Ascending aorta (tissue), 2 donors: ENCODE measurements around the gene BCAS4. TPM values are rescaled to one million over a fixed set of nuclear protein-coding genes. Genes with fewer than 3 reads are reported as not detected.
"Not testable (repeated sequence)": the region's sequence is repeated elsewhere in the genome, so short reads cannot be mapped to it uniquely, and the experiment has no call there.

Experiments
- DNase-seq, 2 donors: peaks; one replicate each; pipeline ENCODE4 v3.0.0-alpha.2; 2019; ENCODE audit warnings: low spot score in 2 of 2
- H3K27ac ChIP-seq, 2 donors: fragments of 200-600 bp; sonication (generic); one replicate each; pipeline ENCODE4 v1.5.1; 2016 to 2017; ENCODE audit warnings: mild to moderate bottlenecking in 1 of 2
- H3K27me3 ChIP-seq: fragments of 200-600 bp; sonication (generic); one replicate; pipeline ENCODE4 v1.5.1; 2017
- H3K36me3 ChIP-seq, 2 donors: fragments of 200-600 bp; sonication (generic); one replicate each; pipeline ENCODE4 v1.5.1; 2016
- H3K4me1 ChIP-seq, 2 donors: fragments of 200-600 bp; sonication (generic); one replicate each; pipeline ENCODE4 v1.5.1; 2016 to 2017; ENCODE audit warnings: mild to moderate bottlenecking in 1 of 2
- H3K4me3 ChIP-seq, 2 donors: fragments of 200-600 bp; sonication (generic); one replicate each; pipeline ENCODE4 v1.5.1; 2016 to 2017; ENCODE audit warnings: mild to moderate bottlenecking in 1 of 2
- H3K9me3 ChIP-seq, 2 donors: fragments of 200-600 bp; sonication (generic); one replicate each; pipeline ENCODE4 v1.5.1; 2016
- intact Hi-C: fragments of 100-400 bp; cut with DNase I; formaldehyde crosslinking; loops from one replicate; pipeline ENCODE4 v1.15.1; 2023
- total RNA-seq: library from RNA; depleted of rRNA; stranded (reverse); fragments of >200 nt; gene quantifications from one replicate; pipeline ENCODE4 v1.1.0, GENCODE V29; 2016
- TF ChIP-seq, protein P1 (sequence below), 3 experiments: fragments of 200-600 bp in 2 of 3; fragments of 450-650 bp in 1 of 3; sonication (generic) in 2 of 3; IDR thresholded peaks; one replicate each; pipeline ENCODE4 v1.5.1; 2016 to 2019; ENCODE audit warnings: antibody characterized with exemption in 3 of 3, mild to moderate bottlenecking in 1 of 3, moderate library complexity in 1 of 3

The BCAS4 gene
- total RNA-seq, 1 donor from 2014 or later, result 0.85 TPM

- no peak overlapping the region for H3K4me3 ChIP-seq
- intact Hi-C loops, result no loop called here
- H3K4me1 ChIP-seq, result peaks cover 2 to 16% of the 10 kb centered on the region in 2 donors
- H3K9me3 ChIP-seq, result no peaks in the 10 kb centered on the region
- no peaks in the 10 kb centered on the region for H3K36me3 ChIP-seq
- TF ChIP-seq, protein P1, sequence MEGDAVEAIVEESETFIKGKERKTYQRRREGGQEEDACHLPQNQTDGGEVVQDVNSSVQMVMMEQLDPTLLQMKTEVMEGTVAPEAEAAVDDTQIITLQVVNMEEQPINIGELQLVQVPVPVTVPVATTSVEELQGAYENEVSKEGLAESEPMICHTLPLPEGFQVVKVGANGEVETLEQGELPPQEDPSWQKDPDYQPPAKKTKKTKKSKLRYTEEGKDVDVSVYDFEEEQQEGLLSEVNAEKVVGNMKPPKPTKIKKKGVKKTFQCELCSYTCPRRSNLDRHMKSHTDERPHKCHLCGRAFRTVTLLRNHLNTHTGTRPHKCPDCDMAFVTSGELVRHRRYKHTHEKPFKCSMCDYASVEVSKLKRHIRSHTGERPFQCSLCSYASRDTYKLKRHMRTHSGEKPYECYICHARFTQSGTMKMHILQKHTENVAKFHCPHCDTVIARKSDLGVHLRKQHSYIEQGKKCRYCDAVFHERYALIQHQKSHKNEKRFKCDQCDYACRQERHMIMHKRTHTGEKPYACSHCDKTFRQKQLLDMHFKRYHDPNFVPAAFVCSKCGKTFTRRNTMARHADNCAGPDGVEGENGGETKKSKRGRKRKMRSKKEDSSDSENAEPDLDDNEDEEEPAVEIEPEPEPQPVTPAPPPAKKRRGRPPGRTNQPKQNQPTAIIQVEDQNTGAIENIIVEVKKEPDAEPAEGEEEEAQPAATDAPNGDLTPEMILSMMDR (IDR thresholded peaks at IDR 0.05), result no peak
- DNase-seq, result no peak
- H3K27me3 ChIP-seq, result no peaks in the 10 kb centered on the region
- H3K27ac ChIP-seq, result peak overlapping the region; percentile 48 to 58
Observed at GRCh38 chr20:50762045-50762422, 32.8 kb upstream of the BCAS4 start.

DNA sequence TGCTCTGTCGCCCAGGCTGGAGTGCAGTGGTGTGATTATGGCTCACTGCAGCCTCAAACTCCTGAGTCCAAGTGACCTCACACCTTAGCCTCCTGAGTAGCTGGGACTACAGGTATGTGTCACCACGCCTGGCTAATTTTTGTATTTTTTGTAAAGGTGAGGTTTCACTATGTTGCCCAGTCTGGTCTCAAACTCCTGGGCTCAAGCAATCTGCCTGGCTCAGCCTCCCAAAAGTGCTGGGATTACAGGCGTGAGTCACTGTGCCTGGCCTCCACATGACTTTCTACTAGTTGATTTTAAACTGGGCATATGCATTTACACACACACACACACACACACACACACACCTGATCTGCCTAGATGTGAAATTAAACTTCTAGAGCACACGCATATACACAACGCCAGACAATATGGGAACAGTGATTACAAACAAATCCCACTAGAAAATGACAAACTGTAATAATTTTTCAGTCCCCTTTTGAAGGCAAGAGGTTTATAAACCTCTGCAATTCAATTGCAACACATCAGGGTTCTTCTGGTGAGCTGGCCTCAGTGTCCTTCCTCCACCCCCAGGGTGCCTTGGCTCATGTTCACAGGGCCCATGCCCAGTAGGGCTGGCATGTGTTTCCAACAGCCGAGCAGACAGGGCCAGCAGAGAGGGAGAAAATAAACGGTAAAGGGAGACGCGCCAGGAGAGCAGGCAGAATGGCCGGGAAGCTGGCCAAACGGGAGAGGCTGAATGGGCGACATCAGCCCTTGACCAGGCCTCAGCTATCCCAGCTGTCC lies 32.2 kb upstream of the BCAS4 start:
- Histone ChIP-seq H3K9me3 (no peaks in the 10 kb centered on the region), H3K4me1 (peaks cover 2 to 16% of the 10 kb centered on the region in 2 donors), H3K27ac (peak overlapping the region; percentile 48 to 58), H3K4me3 (no peak overlapping the region), H3K36me3 (no peaks in the 10 kb centered on the region), H3K27me3 (no peaks in the 10 kb centered on the region)
- intact Hi-C loops, result no loop called here
- DNase-seq, result peak; percentile 48 to 89
- TF ChIP-seq, protein P1 (IDR thresholded peaks at IDR 0.05), result no peak

DNA sequence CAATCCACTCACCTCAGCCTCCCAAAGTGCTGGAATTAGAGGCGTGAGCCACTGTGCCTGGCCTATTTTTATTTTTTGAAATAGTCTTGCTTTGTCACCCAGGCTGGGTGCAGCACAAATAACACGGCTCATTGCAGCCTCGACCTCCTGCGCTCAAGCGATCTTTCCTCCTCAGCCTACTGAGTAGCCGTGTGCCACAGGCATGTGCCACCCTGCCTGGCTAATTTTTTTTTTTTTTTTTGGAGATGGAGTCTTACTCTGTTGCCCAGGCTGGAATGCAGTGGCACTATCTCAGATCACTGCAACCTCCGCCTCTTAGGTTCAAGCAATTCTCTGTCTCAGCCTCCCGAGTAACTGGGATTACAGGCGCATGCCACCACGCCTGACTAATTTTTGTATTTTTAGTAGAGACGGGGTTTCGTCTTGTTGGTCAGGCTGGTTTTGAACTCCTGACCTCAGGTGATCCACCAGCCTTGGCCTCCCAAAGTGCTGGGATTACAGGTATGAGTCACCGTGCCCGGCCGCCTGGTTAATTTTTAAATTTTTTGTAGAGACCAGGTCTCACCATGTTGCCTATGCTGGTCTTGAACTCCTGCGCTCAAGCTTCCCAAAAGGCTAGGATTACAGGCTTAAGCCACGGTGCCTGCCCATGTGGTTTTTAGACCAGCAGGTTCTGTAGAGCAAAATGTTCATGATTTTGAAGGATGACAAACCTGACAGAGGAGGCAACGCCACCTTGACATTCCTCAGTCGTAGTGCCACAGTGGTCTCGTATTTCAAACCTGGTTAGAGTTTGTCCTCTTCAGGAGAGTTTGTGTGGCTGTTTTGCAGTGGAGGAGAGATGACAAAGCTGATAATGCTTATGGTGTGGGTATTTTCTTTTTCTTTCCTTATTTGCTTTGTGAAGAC lies 31.1 kb upstream of the BCAS4 start:
- H3K36me3 ChIP-seq, intact Hi-C loops, H3K4me3 ChIP-seq, DNase-seq, H3K27me3 ChIP-seq, H3K9me3 ChIP-seq: not testable (repeated sequence)
- Histone ChIP-seq H3K27ac (peak overlapping the region in 1 of 2 donors; percentile 58), H3K4me1 (peaks cover 2 to 16% of the 10 kb centered on the region in 2 donors)

DNA sequence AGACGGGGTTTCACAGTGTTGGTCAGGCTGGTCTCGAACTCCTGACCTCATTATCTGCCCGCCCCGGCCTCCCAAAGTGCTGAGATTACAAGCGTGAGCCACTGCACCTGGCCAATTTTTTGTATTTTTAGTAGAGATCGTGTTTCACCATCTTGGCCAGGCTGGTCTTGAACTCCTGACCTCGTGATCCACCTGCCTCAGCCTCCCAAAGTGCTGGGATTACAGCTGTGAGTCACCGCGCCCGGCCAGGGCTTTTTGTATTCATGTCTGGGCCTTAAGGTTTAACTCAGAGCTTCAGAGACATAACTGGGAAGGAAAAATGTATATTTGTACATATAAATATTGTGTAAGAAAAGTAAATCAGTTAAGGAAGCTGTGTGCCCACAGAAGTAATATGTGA lies 29.6 kb upstream of the BCAS4 start:
- H3K4me3 ChIP-seq, H3K9me3 ChIP-seq, DNase-seq, H3K27me3 ChIP-seq, H3K36me3 ChIP-seq, H3K27ac ChIP-seq, intact Hi-C loops: not testable (repeated sequence)
- peaks cover 2 to 16% of the 10 kb centered on the region in 2 donors for H3K4me1 ChIP-seq

DNA sequence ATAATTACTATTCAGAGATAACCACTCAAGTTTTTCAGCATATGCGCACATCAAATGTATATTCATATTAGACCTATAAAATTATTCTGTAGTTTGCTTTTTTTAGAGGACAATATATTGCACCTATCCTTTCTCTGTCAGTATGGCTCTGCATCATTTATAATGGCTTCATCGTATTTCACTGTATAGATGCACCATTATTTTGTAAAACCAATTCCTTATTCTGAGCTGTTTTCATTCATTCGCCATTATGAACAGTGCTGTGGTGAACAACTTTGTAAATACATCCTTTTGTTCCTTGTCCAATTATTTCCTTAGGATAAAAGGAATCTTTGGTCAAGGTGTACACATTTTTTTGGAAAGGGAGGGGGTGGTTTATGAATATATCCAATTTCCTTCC lies 29.2 kb upstream of the BCAS4 start:
- Histone ChIP-seq H3K36me3 (no peaks in the 10 kb centered on the region), H3K4me3 (no peak overlapping the region), H3K27ac (no peak overlapping the region), H3K27me3 (no peaks in the 10 kb centered on the region), H3K9me3 (no peaks in the 10 kb centered on the region), H3K4me1 (peaks cover 2 to 16% of the 10 kb centered on the region in 2 donors)
- intact Hi-C loops, result no loop called here
- TF ChIP-seq, protein P1 (IDR thresholded peaks at IDR 0.05), result no peak
- no peak for DNase-seq

DNA sequence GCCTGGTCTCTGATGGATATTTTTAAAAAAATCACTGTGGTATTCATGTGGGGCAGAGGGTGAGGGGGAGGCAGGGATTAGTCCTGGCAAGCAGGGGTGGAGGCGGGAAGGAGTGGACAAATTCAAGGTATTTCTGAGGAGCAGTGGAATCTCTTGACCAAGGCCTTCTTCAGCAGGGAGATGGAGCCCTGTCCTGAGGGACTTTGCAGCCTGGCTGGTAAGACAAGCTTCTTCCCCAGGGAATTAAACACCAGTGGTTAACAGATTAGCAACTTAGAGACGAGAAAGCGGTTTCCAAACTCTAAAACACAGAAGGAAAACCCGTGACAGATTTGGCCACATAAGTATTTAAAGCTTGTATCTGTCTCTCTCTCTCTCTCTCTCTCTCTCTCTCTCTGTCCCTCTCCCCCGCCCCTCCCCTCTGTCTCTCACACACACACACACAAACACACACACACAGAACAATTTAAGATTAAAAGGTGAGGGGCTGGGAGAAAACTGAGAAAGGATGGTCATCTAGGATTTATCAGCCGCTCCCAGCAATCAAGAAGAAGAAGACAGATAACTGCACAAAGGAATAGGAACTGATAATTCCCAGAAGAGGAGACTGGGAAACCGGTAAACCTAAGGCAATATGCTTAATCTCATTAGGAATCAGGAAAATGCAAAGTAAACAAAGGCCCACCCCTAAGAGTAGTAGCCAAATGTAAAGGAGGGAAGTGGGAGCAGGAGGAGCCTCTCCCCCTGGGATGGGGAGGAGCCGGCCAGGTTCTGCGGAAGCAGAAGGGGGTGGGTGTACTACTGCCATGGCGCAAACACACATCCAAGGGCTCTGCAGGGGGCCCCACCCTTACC lies 27.7 kb upstream of the BCAS4 start:
- intact Hi-C loops, H3K9me3 ChIP-seq, H3K27me3 ChIP-seq, H3K27ac ChIP-seq, H3K4me3 ChIP-seq, H3K36me3 ChIP-seq, DNase-seq: not testable (repeated sequence)
- peaks cover 2 to 12% of the 10 kb centered on the region in 2 donors for H3K4me1 ChIP-seq

DNA sequence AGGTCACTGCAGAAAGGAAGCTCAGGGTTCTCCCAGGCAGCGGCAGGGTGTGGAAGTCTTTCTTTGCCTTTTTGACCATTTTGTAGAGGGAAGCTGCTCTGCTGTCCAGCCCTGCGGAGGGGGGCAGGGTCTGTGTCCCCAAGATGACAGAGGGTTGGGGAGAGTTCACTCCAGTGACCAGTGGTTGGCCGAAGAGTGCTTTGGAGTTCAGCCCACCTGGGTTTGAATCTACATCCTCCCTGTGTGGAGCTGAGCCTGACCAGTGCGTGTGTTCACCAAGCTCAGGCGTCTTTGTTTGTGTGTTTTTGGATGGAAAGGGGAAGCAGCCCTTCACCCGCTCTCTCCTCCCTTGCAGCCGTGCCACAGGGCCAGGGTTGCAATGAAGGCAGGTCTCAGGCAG lies 25.9 kb upstream of the BCAS4 start:
- H3K4me1 ChIP-seq, H3K4me3 ChIP-seq, H3K27me3 ChIP-seq, DNase-seq, H3K9me3 ChIP-seq, H3K27ac ChIP-seq, intact Hi-C loops, H3K36me3 ChIP-seq: not testable (repeated sequence)

DNA sequence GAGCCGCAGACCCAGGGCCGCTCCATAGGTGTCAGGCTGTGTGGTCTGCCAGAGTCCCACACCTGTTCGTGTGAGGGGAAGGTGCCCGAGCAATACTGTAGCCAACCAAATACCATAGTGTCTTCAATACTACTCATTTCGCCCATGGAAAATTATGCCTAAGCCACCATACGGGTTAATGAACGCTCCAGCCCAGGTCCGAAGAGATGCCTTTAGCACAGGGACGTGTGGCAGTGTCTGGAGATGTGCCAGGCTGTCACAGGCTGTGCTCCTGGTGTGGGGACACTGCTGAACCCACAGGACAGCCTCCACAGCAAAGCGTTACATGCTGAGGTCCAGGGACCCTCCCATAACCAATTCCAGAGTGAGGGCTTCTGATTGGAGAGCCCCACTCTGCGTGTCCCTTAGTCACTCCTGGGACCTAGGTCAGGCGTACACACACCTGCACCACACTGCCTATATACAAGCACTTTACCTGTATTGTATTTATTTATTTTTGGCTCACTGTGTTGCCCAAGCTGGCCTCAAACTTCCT lies 25.2 kb upstream of the BCAS4 start:
- intact Hi-C loops, H3K9me3 ChIP-seq, DNase-seq, H3K27me3 ChIP-seq, H3K4me3 ChIP-seq, H3K27ac ChIP-seq, H3K4me1 ChIP-seq, H3K36me3 ChIP-seq: not testable (repeated sequence)

DNA sequence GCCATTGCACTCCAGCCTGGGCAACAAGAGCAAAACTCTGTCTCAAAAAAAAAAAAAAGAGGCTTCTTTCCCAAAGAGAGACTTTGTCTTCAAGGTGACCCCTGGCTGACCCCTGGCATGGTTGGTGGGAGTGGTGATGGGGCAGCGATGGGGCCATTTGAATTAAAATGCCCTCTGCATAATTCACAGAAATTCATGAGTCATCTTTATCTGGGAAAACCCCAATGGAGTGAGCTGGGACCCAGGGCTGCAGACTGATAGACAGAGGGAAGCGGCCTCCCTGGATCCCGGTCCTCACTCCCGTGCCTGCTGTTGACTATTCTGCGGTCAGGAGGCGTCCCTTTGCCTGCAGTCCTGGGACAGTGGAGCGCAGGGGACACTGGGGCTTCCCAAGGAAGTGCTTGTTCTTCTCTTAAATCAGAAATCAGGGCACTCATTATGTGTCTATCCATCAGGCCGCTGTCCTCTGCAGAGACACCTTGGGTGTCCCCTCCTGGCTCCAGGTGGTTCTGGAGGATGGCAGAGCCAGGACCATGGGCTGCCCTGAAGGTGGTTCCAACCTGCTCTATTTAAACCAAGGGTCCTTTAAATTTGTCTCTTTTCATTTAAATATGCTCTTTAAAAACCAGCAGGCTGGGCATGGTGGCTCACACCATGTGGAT lies 23.3 kb upstream of the BCAS4 start:
- H3K36me3 ChIP-seq, H3K4me3 ChIP-seq, H3K4me1 ChIP-seq, H3K27ac ChIP-seq, H3K9me3 ChIP-seq, intact Hi-C loops, H3K27me3 ChIP-seq, DNase-seq: not testable (repeated sequence)
